SK-N-SH (cell line): ENCODE measurements around the gene NDUFS3.
A peak's percentile ranks its signal among the peaks of the same experiment; 100 is the strongest.

ENCODE experiments used
- CTCF ChIP-seq: fragments of 200-600 bp; sonication (generic); IDR thresholded peaks from 2 replicates; pipeline ENCODE4 v1.6.1; 2017; ENCODE audit warnings: antibody characterized with exemption, mild to moderate bottlenecking, moderate library complexity
- EZH2phosphoT487 ChIP-seq: fragments of 200-600 bp; sonication (generic); IDR thresholded peaks from 2 replicates; pipeline ENCODE4 v1.6.1; 2017; ENCODE audit warnings: low read depth, mixed run types, mild to moderate bottlenecking, antibody characterized with exemption, moderate library complexity, borderline replicate concordance
- TAF1 ChIP-seq: IDR thresholded peaks from 2 replicates; pipeline ENCODE4 v1.6.1; 2012; ENCODE audit warnings: low read depth, mild to moderate bottlenecking, low read length, moderate library complexity, borderline replicate concordance

DNA sequence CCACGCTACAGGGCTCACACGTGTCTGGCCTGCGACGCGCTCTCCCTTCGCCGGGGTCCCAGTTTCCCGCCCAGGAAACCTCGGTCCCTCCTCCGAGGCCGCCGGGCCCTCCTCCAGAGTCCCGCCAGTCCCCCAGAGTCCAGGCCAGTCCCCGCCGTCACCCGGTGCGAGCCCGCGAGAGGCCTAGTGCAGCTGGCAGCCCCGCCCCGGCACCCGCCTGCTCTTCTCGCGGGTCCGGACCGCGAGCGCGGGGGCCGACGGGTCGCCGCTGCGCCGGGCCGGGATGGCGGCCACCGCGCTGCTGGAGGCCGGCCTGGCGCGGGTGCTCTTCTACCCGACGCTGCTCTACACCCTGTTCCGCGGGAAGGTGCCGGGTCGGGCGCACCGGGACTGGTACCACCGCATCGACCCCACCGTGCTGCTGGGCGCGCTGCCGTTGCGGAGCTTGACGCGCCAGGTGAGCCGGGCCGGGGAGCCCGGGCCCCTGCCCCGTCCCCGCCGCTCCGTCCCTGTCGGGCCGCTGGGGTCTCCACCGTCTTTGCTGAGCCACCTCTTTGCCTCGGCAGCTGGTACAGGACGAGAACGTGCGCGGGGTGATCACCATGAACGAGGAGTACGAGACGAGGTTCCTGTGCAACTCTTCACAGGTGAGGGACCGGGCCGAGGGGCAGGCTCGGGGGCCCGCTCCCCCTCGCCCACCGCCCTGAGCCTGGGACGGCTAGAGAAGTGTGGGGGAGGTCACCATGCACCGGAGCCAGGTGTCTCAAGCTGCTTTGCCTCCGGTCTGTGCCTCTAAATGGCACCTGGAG lies 13.3 kb upstream of the NDUFS3 start, which contains the start of gene PTPMT1:
- no peak for TF ChIP-seq CTCF
- no peak for TF ChIP-seq EZH2phosphoT487
- peak; percentile 64; the same call in 1 of the 2 replicates for TF ChIP-seq TAF1
